Progenitor cell of endocrine pancreas (in vitro differentiated cells): ENCODE data around the gene ZNF615. TPM values are rescaled to one million over a fixed set of nuclear protein-coding genes. Genes with fewer than 3 reads are reported as not detected.
"Not testable (repeated sequence)": the region's sequence is repeated elsewhere in the genome, so short reads cannot be mapped to it uniquely, and the experiment has no call there.

Source experiments
- DNase-seq: peaks from one replicate; pipeline ENCODE4 v3.0.0; 2021; ENCODE audit warnings: low spot score; ENCODE audit not compliant: unreplicated experiment
- H3K27ac Mint-ChIP-seq: 2 replicates; pipeline ENCODE4 v1.8.0; 2021; ENCODE audit warnings: mild to moderate bottlenecking, moderate library complexity, mixed read lengths
- H3K27me3 Mint-ChIP-seq: 2 replicates; pipeline ENCODE4 v1.8.0; 2021; ENCODE audit warnings: mixed read lengths
- H3K36me3 Mint-ChIP-seq: 2 replicates; pipeline ENCODE4 v1.8.0; 2022; ENCODE audit warnings: mixed read lengths; ENCODE audit not compliant: insufficient read depth
- H3K4me1 Mint-ChIP-seq: 2 replicates; pipeline ENCODE4 v1.8.0; 2021; ENCODE audit warnings: low read depth, mixed read lengths
- H3K4me3 Mint-ChIP-seq: 2 replicates; pipeline ENCODE4 v1.8.0; 2021; ENCODE audit warnings: low read depth, mild to moderate bottlenecking, moderate library complexity, mixed read lengths
- H3K9me3 Mint-ChIP-seq: 2 replicates; pipeline ENCODE4 v1.8.0; 2021; ENCODE audit warnings: low read depth, mixed read lengths
- CTCF ChIP-seq: fragments of 200-600 bp; sonication (generic); IDR thresholded peaks from one replicate; pipeline ENCODE4 v1.5.0; 2021; ENCODE audit warnings: antibody characterized with exemption, mild to moderate bottlenecking; ENCODE audit not compliant: unreplicated experiment
- total RNA-seq: library from RNA; stranded (reverse); gene quantifications from 2 replicates; pipeline ENCODE4 v1.2.1, GENCODE V29; 2021

ZNF615 gene
- total RNA-seq, 1 donor from 2014 or later: 17.7 TPM

- no peaks in the 10 kb centered on the region for H3K27me3 Mint-ChIP-seq
- H3K4me1 Mint-ChIP-seq: no peaks in the 10 kb centered on the region
- H3K9me3 Mint-ChIP-seq: peaks cover 67% of the 10 kb centered on the region
Observed at GRCh38 chr19:52034051-52034728, 26.2 kb upstream of the ZNF615 start.

GRCh38 chr19:52028780-52029123 lies 20.7 kb upstream of the ZNF615 start:
- H3K27ac Mint-ChIP-seq: peak overlapping the region; percentile 96
- H3K9me3 Mint-ChIP-seq: peaks cover 45% of the 10 kb centered on the region
- DNase-seq: no peak
- H3K4me3 Mint-ChIP-seq: peak overlapping the region; percentile 97
- H3K27me3 Mint-ChIP-seq: no peaks in the 10 kb centered on the region
- no peak for TF ChIP-seq CTCF
- peaks cover 16% of the 10 kb centered on the region for H3K4me1 Mint-ChIP-seq
- peaks cover 64% of the 10 kb centered on the region for H3K36me3 Mint-ChIP-seq

More at GRCh38 chr19:52034051-52034728, 26.2 kb upstream of the ZNF615 start:
- H3K4me3 Mint-ChIP-seq: no peak overlapping the region
- no peak for DNase-seq
- TF ChIP-seq CTCF: no peak
- H3K27ac Mint-ChIP-seq: peak overlapping the region; percentile 89
- H3K36me3 Mint-ChIP-seq: peaks cover 81% of the 10 kb centered on the region

GRCh38 chr19:52028027-52028779 lies 20.2 kb upstream of the ZNF615 start, which contains the start of gene ZNF614:
ZNF614 (minus strand) TSS chr19:52028379; CDS start chr19:52025745, 2,634 bp downstream.
- H3K4me3 Mint-ChIP-seq: peak within 1 kb of the TSS; percentile 97
- H3K27me3 Mint-ChIP-seq: no peaks in the 10 kb centered on the region
- no peak for TF ChIP-seq CTCF
- H3K4me1 Mint-ChIP-seq: peaks cover 16% of the 10 kb centered on the region
- H3K9me3 Mint-ChIP-seq: peaks cover 47% of the 10 kb centered on the region
- H3K27ac Mint-ChIP-seq: peak within 1 kb of the TSS; percentile 96
- DNase-seq: peak; percentile 68
- H3K36me3 Mint-ChIP-seq: peaks cover 64% of the 10 kb centered on the region

- peaks cover 69% of the 10 kb centered on the region for H3K36me3 Mint-ChIP-seq
- H3K27ac Mint-ChIP-seq: peak overlapping the region; percentile 86
- peaks cover 49% of the 10 kb centered on the region for H3K9me3 Mint-ChIP-seq
- DNase-seq, H3K27me3 Mint-ChIP-seq: not testable (repeated sequence)
- H3K4me3 Mint-ChIP-seq: peak overlapping the region; percentile 97
- H3K4me1 Mint-ChIP-seq: peaks cover 16% of the 10 kb centered on the region
Observed at GRCh38 chr19:52026255-52026990, 18.4 kb upstream of the ZNF615 start.

- Mint-ChIP-seq H3K4me3 (peak overlapping the region; percentile 19), H3K4me1 (peaks cover 16% of the 10 kb centered on the region), H3K9me3 (peaks cover 57% of the 10 kb centered on the region), H3K36me3 (peaks cover 74% of the 10 kb centered on the region)
- not testable (repeated sequence) for H3K27ac Mint-ChIP-seq, H3K27me3 Mint-ChIP-seq, DNase-seq
Observed at GRCh38 chr19:52024478-52024877, 16.5 kb upstream of the ZNF615 start.

- Mint-ChIP-seq H3K4me1 (peaks cover 7% of the 10 kb centered on the region), H3K9me3 (peaks cover 67% of the 10 kb centered on the region), H3K4me3 (no peak overlapping the region), H3K27ac (no peak overlapping the region), H3K27me3 (no peaks in the 10 kb centered on the region), H3K36me3 (peaks cover 90% of the 10 kb centered on the region)
- no peak for TF ChIP-seq CTCF
- DNase-seq: no peak
Observed at GRCh38 chr19:52022193-52022592, 14.2 kb upstream of the ZNF615 start.
